ENCODE results near the gene GPC3.
"Not testable (repeated sequence)": the region's sequence is repeated elsewhere in the genome, so short reads cannot be mapped to it uniquely, and the experiment has no call there.

DNA sequence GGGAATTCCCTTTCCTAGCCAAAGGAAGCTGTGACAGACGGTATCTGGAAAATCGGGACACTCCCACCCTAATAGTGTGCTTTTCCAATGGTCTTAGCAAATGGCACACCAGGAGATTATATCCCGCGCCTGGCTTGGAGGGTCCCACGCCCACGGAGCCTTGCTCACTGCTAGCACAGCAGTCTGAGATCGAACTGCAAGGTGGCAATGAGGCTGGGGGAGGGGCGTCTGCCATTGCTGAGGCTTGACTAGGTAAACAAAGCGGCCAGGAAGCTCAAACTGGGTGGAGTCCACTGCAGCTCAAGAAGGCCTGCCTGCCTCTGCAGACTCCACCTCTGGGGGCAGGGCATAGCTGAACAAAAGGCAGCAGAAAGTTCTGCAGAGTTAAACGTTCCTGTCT lies 364.0 kb downstream of the GPC3 start:
- not testable (repeated sequence) for TF ChIP-seq CTCF (conservative IDR thresholded peaks at IDR 0.05; ENCODE audit: low read depth, low read length); POLR2A (IDR thresholded peaks at IDR 0.05; ENCODE audit: low read depth, low read length); RAD21 (IDR thresholded peaks at IDR 0.05; ENCODE audit: low read length); MAFK (IDR thresholded peaks at IDR 0.05; ENCODE audit: low read depth, low read length); RFX5 (IDR thresholded peaks at IDR 0.05; ENCODE audit: low read depth, low read length); MAZ (IDR thresholded peaks at IDR 0.05; ENCODE audit: borderline replicate concordance, low read depth, low read length); CEBPB (IDR thresholded peaks at IDR 0.05; ENCODE audit: low read depth, low read length); SMC3 (IDR thresholded peaks at IDR 0.05; ENCODE audit: low read depth, low read length); BHLHE40 (IDR thresholded peaks at IDR 0.05; ENCODE audit: low read depth, low read length); CHD1 (IDR thresholded peaks at IDR 0.05; ENCODE audit: low read depth, low read length); MXI1 (IDR thresholded peaks at IDR 0.05; ENCODE audit: borderline replicate concordance, low read depth, low read length)
- TF ChIP-seq, protein P1, sequence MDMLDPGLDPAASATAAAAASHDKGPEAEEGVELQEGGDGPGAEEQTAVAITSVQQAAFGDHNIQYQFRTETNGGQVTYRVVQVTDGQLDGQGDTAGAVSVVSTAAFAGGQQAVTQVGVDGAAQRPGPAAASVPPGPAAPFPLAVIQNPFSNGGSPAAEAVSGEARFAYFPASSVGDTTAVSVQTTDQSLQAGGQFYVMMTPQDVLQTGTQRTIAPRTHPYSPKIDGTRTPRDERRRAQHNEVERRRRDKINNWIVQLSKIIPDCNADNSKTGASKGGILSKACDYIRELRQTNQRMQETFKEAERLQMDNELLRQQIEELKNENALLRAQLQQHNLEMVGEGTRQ (IDR thresholded peaks at IDR 0.05; ENCODE audit: low read depth, low read length), result not testable (repeated sequence)

Measured in IMR-90 (cell line).